PFSK-1 (cell line): ENCODE data around the gene C11orf52.

Experiments
- FOXP2 ChIP-seq: optimal IDR thresholded peaks from 2 replicates; pipeline ENCODE3; 2011; ENCODE audit warnings: borderline replicate concordance, control low read depth, inconsistent platforms; ENCODE audit not compliant: insufficient read depth; ENCODE audit errors: extremely low read length, extremely low read depth
- POLR2AphosphoS5 ChIP-seq: IDR thresholded peaks from 2 replicates; pipeline ENCODE4 v1.6.1; 2012; ENCODE audit warnings: low read depth, mild to moderate bottlenecking, control low read depth, low read length, moderate library complexity
- SIN3A ChIP-seq: IDR thresholded peaks from 2 replicates; pipeline ENCODE4 v1.6.1; 2012; ENCODE audit warnings: mild to moderate bottlenecking, low read length, moderate library complexity, borderline replicate concordance; ENCODE audit not compliant: insufficient read depth
- TAF1 ChIP-seq: IDR thresholded peaks from 2 replicates; pipeline ENCODE4 v1.6.1; 2012; ENCODE audit warnings: low read length, control low read depth, borderline replicate concordance; ENCODE audit not compliant: insufficient read depth
- TF ChIP-seq, protein P1 (sequence below), 2 experiments: IDR thresholded peaks; 2 replicates each; pipeline versions ENCODE4 v1.6.1 to v1.8.0; 2011 to 2012; ENCODE audit warnings: low read depth in 2 of 2, low read length in 2 of 2, control low read depth in 1 of 2, inconsistent platforms in 1 of 2, mild to moderate bottlenecking in 1 of 2, moderate library complexity in 1 of 2; ENCODE audit not compliant: insufficient read depth in 1 of 2

C11orf52 gene

DNA sequence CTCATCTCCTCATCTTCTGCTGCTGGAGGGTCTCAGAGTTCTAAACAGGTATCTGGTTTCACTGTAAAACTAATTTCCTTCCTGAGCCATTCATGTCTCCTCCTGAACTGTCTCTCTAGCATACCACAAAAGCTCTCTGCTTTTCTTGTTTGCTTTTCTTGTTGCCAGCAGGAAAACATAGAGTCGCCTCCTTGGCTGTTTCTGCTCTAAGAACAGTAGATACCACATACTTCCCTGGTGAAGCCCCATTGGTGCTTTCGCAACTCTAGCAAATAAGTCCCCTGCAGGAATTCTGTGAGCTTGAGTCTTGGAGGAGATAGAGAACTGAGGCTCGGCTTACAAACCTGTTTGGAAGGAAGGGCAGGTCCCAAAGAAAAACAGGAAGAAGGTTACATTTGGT is 25.4 kb downstream of the C11orf52 start:
- no peak for TF ChIP-seq POLR2AphosphoS5
- TF ChIP-seq SIN3A = no peak
- TF ChIP-seq TAF1 = no peak
- TF ChIP-seq, protein P1, sequence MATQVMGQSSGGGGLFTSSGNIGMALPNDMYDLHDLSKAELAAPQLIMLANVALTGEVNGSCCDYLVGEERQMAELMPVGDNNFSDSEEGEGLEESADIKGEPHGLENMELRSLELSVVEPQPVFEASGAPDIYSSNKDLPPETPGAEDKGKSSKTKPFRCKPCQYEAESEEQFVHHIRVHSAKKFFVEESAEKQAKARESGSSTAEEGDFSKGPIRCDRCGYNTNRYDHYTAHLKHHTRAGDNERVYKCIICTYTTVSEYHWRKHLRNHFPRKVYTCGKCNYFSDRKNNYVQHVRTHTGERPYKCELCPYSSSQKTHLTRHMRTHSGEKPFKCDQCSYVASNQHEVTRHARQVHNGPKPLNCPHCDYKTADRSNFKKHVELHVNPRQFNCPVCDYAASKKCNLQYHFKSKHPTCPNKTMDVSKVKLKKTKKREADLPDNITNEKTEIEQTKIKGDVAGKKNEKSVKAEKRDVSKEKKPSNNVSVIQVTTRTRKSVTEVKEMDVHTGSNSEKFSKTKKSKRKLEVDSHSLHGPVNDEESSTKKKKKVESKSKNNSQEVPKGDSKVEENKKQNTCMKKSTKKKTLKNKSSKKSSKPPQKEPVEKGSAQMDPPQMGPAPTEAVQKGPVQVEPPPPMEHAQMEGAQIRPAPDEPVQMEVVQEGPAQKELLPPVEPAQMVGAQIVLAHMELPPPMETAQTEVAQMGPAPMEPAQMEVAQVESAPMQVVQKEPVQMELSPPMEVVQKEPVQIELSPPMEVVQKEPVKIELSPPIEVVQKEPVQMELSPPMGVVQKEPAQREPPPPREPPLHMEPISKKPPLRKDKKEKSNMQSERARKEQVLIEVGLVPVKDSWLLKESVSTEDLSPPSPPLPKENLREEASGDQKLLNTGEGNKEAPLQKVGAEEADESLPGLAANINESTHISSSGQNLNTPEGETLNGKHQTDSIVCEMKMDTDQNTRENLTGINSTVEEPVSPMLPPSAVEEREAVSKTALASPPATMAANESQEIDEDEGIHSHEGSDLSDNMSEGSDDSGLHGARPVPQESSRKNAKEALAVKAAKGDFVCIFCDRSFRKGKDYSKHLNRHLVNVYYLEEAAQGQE (IDR thresholded peaks at IDR 0.05; ENCODE audit: insufficient read depth in 1 of 2, low read depth in 2 of 2, low read length in 2 of 2) = no peak
- no peak for TF ChIP-seq FOXP2

DNA sequence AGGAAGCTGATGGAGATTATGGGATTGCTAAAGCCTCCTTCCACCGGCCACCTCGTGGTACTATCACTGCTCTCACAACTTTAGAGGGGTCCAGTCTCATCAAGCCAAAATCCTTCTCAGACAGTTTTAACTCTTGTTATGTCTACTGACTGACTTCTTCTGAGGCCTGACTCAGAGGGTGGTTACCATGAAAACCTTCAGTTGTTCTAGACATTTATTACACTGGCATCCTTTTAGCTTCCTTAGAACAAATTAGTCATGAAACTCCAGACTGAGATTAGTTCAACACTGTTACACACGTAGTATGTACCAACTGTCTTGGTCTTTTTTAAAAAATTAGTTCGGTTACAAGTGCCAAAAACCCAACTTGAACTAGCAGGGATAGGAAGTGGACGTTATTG is 25.9 kb downstream of the C11orf52 start:
- TF ChIP-seq, protein P1 (IDR thresholded peaks at IDR 0.05; ENCODE audit: insufficient read depth in 1 of 2, low read depth in 2 of 2, low read length in 2 of 2) = no peak
- TF ChIP-seq SIN3A = no peak
- no peak for TF ChIP-seq TAF1
- no peak for TF ChIP-seq FOXP2
- TF ChIP-seq POLR2AphosphoS5 = no peak

- TF ChIP-seq SIN3A = no peak
Observed at GRCh38 chr11:111945198-111945597, 26.5 kb downstream of the C11orf52 start.

- TF ChIP-seq FOXP2 = no peak
- TF ChIP-seq, protein P1 (IDR thresholded peaks at IDR 0.05; ENCODE audit: insufficient read depth in 1 of 2, low read depth in 2 of 2, low read length in 2 of 2) = no peak
- no peak for TF ChIP-seq SIN3A
- TF ChIP-seq TAF1 = no peak
- no peak for TF ChIP-seq POLR2AphosphoS5
Observed at GRCh38 chr11:111946499-111946898, 27.8 kb downstream of the C11orf52 start.

DNA sequence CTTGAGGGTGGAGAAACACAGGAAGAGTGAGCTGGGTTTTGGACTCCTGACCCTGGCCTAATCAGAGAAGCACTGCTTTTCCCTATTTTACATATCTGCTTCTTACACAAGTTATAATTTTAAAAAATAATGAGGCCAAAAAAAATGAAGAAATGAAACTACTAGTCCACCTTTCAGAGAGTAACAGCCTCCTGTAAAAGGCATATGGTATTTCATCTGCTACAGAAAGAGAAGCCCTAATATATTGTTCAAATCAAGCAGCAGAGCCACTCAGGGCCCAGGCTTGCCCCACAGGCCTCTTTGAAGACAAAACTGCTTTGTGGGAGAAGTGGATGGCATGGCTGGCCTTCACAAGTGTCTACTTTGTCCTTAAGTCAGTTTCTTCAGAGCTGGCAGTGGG is 28.4 kb downstream of the C11orf52 start:
- TF ChIP-seq POLR2AphosphoS5 (no peak), SIN3A (no peak), FOXP2 (no peak), TAF1 (no peak)
- TF ChIP-seq, protein P1 (IDR thresholded peaks at IDR 0.05; ENCODE audit: insufficient read depth in 1 of 2, low read depth in 2 of 2, low read length in 2 of 2) = no peak
